K562 (cell line): ENCODE measurements around the gene S100A2. TPM values are rescaled to one million over a fixed set of nuclear protein-coding genes. Genes with fewer than 3 reads are reported as not detected.

Source experiments
- ARID4B ChIP-seq: sonication (generic); formaldehyde crosslinking; IDR thresholded peaks from 2 replicates; pipeline ENCODE4 v1.8.0; 2022; ENCODE audit warnings: mild to moderate bottlenecking, missing genetic modification reagents
- GABPB2 ChIP-seq: fragments of 250-450 bp; sonication (Bioruptor Pico); conservative IDR thresholded peaks from 2 replicates; pipeline ENCODE4 v1.5.1; 2021; ENCODE audit warnings: mild to moderate bottlenecking
- PURB ChIP-seq: sonication (generic); formaldehyde crosslinking; IDR thresholded peaks from 2 replicates; pipeline ENCODE4 v1.9.0; 2021; ENCODE audit warnings: low read depth, mild to moderate bottlenecking, missing genetic modification reagents
- SAFB2 ChIP-seq: fragments of 200-400 bp; formaldehyde crosslinking; IDR thresholded peaks from 2 replicates; pipeline ENCODE4 v1.6.1; 2018; ENCODE audit warnings: borderline replicate concordance, low read length, low read depth, moderate library complexity; ENCODE audit not compliant: severe bottlenecking
- ZBTB26 ChIP-seq: fragments of 450-650 bp; formaldehyde crosslinking; IDR thresholded peaks from 2 replicates; pipeline ENCODE4 v1.4.0; 2022; ENCODE audit warnings: missing genetic modification characterization
- ZNF655 ChIP-seq: fragments of 250-450 bp; sonication (Bioruptor Pico); IDR thresholded peaks from 2 replicates; pipeline ENCODE4 v1.5.0; 2021
- polyA plus RNA-seq, 8 experiments: library from polyadenylated mRNA; depleted of rRNA in 4 of 8; stranded (reverse) in 5 of 8; unstranded in 3 of 8; fragments of >200 nt; fragmentation: Nextera tagmentation in 2 of 8; fragmentation: Illumina TruSeq in 1 of 8; extraction: Ambion mirVana in 2 of 8; extraction: Trizol in 1 of 8; gene quantifications; 2 replicates each; pipeline versions ENCODE4 v1.2.1 to v1.2.3, GENCODE V29; 2011 to 2014; ENCODE audit warnings: inconsistent platforms in 1 of 8, missing spikeins in 1 of 8
- total RNA-seq, 7 experiments: library from RNA; depleted of rRNA in 6 of 7; stranded (reverse); fragments of >200 nt in 6 of 7; fragmentation: Illumina TruSeq in 2 of 7; extraction: Trizol in 2 of 7; gene quantifications; 2 replicates each; pipeline versions ENCODE4 v1.2.1 to v1.2.3, GENCODE V29; 2011 to 2021; ENCODE audit warnings: low replicate concordance in 1 of 7
- TF ChIP-seq, protein P1 (sequence below): sonication (generic); formaldehyde crosslinking; IDR thresholded peaks from 2 replicates; pipeline ENCODE4 v1.8.0; 2023; ENCODE audit warnings: mild to moderate bottlenecking, missing genetic modification reagents
- TF ChIP-seq, protein P2 (sequence below): sonication (generic); formaldehyde crosslinking; IDR thresholded peaks from 2 replicates; pipeline ENCODE4 v1.8.1; 2023; ENCODE audit warnings: mild to moderate bottlenecking, missing genetic modification reagents, moderate library complexity
- TF ChIP-seq, protein P3 (sequence below): fragments of 450-650 bp; IDR thresholded peaks from 2 replicates; pipeline ENCODE4 v1.6.1; 2018; ENCODE audit not compliant: partially characterized antibody

S100A2 gene
- total and polyA plus RNA-seq, 9 of the 15 experiments (the other 6 are each of a cell fraction or from before 2014, with no cell fraction given) = 0.28 to 0.65 (median 0.44) TPM; not detected in 4

DNA sequence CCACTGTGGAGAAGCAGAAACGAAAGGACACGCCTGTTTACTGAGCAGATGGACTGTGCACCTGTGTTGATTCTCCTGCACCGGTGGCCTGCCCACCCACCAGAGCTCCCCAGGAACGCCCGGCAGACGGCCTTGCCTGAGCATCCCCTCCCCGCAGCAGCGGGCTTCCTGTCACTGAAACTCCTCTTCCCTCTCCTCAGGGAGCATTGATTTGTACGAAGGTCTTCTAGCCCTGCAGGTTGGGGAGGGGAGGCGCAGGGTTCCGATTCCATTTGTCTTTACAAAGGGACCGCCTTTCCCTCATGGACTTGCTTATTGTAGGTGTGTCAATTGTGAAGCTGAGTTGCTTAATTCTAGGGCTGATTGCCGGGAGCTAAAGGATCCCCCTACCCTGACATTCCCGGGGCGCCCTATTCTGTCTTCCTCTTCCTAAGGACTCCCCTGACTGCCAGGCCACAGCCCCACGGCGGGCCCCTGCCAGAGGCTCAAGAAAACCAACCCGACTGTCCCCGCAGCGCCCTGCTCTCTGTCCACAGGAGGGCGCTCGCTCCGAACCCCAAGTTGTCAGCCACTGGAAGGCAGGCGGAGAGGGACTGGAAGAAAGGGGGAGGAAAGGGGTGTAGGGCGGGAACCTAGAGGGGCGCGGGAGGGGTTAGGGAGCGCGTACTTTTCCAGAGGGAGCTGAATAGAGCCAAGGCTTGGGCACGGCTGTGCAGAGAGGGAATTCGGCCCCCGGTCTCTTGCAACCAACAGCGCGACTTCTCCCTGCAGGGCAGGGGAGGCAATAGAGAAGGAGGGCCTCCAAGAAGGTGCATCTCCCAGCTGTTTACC is 32.7 kb downstream of the S100A2 start (continued):
- TF ChIP-seq, protein P1, sequence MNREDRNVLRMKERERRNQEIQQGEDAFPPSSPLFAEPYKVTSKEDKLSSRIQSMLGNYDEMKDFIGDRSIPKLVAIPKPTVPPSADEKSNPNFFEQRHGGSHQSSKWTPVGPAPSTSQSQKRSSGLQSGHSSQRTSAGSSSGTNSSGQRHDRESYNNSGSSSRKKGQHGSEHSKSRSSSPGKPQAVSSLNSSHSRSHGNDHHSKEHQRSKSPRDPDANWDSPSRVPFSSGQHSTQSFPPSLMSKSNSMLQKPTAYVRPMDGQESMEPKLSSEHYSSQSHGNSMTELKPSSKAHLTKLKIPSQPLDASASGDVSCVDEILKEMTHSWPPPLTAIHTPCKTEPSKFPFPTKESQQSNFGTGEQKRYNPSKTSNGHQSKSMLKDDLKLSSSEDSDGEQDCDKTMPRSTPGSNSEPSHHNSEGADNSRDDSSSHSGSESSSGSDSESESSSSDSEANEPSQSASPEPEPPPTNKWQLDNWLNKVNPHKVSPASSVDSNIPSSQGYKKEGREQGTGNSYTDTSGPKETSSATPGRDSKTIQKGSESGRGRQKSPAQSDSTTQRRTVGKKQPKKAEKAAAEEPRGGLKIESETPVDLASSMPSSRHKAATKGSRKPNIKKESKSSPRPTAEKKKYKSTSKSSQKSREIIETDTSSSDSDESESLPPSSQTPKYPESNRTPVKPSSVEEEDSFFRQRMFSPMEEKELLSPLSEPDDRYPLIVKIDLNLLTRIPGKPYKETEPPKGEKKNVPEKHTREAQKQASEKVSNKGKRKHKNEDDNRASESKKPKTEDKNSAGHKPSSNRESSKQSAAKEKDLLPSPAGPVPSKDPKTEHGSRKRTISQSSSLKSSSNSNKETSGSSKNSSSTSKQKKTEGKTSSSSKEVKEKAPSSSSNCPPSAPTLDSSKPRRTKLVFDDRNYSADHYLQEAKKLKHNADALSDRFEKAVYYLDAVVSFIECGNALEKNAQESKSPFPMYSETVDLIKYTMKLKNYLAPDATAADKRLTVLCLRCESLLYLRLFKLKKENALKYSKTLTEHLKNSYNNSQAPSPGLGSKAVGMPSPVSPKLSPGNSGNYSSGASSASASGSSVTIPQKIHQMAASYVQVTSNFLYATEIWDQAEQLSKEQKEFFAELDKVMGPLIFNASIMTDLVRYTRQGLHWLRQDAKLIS (CRISPR knock-in tag) = no peak
- TF ChIP-seq PURB (no peak), ARID4B (CRISPR knock-in tag) (no peak), ZBTB26 (CRISPR knock-in tag) (no peak), GABPB2 (CRISPR knock-in tag) (no peak), ZNF655 (CRISPR knock-in tag) (no peak), SAFB2 (no peak)
- TF ChIP-seq, protein P2, sequence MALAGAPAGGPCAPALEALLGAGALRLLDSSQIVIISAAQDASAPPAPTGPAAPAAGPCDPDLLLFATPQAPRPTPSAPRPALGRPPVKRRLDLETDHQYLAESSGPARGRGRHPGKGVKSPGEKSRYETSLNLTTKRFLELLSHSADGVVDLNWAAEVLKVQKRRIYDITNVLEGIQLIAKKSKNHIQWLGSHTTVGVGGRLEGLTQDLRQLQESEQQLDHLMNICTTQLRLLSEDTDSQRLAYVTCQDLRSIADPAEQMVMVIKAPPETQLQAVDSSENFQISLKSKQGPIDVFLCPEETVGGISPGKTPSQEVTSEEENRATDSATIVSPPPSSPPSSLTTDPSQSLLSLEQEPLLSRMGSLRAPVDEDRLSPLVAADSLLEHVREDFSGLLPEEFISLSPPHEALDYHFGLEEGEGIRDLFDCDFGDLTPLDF (CRISPR knock-in tag) = no peak
- TF ChIP-seq, protein P3, sequence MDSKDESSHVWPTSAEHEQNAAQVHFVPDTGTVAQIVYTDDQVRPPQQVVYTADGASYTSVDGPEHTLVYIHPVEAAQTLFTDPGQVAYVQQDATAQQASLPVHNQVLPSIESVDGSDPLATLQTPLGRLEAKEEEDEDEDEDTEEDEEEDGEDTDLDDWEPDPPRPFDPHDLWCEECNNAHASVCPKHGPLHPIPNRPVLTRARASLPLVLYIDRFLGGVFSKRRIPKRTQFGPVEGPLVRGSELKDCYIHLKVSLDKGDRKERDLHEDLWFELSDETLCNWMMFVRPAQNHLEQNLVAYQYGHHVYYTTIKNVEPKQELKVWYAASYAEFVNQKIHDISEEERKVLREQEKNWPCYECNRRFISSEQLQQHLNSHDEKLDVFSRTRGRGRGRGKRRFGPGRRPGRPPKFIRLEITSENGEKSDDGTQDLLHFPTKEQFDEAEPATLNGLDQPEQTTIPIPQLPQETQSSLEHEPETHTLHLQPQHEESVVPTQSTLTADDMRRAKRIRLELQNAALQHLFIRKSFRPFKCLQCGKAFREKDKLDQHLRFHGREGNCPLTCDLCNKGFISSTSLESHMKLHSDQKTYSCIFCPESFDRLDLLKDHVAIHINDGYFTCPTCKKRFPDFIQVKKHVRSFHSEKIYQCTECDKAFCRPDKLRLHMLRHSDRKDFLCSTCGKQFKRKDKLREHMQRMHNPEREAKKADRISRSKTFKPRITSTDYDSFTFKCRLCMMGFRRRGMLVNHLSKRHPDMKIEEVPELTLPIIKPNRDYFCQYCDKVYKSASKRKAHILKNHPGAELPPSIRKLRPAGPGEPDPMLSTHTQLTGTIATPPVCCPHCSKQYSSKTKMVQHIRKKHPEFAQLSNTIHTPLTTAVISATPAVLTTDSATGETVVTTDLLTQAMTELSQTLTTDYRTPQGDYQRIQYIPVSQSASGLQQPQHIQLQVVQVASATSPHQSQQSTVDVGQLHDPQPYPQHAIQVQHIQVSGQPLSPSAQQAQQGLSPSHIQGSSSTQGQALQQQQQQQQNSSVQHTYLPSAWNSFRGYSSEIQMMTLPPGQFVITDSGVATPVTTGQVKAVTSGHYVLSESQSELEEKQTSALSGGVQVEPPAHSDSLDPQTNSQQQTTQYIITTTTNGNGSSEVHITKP = peak; percentile 15
